Measurements from ENCODE around the gene SEMA3E.

SEMA3E gene

DNA sequence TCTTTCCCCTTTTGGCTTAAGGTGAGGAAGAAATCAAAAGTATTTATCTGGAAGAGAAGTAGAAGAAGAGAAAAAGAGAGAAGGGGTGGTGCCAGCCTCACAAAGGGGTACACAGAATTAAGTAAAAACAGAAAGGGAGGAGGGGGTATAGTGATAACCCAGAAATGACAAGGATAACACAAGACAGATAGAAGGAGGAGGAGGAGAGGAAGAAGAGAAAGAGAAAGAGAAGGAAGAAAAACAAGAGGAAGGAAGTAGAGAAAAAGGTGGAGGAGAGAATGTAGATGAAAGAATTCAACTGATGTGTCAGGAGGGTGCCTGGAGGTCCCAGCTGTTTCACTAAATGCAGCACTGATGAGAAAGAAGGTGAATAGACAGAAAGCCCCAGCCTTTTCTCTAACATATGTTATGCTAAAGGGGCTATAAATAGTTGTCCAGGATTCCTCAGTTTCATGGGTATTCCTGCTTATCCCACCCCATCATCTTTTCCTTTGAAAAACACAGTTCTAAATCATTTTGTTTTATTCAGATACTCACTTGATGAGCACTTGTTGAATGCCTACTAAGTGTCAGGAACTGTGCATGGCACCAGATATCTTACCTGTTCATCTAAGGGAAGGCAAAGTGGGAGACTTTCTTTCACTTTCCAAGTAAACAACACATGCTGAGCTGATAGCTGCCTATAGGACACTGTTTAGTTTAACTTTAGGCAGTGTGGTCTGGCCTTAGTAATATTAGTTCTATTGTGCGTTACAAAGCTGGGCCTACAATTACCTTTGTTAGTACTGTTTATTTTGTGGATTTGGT lies 8.0 kb downstream of the SEMA3E start:
- DNase-seq, result no peak

DNA sequence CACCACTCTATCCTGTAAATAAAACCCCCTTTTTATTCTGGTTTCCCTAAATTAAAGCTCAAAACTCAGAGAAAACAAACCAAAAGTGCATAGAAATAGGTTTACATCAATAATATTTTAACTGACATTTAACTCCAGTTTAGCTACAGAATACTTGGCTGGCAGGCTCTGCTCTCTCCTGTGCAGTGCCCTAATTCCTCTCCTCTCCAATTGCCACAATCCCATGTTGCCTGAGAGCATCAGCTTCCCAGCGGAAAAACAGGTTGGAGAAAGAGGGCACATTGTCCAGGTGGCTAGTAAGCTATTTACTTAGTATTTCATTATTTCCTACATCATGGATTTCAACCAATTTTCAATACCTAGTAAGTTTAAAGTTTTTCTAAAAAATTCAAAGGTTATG lies 8.7 kb downstream of the SEMA3E start:
- DNase-seq, result no peak

DNA sequence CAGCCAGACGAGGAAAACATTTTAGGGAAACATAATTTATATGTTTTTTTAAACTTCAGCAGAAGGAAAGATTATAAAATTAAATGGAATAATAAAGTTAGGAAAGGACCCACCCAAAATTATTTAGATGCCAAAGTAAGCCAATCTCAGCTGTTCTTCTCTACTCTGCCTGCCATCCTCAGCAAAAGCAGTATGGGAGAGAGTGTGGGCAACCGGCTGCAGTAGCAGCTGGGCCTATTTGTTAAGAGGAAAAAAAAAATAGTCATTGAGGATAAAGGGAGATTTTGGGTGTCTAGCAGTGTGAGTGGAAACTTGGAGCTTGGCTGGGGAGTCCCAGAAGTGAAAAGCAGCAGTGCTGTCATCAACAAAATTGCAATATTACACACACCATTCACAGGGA lies 15.4 kb downstream of the SEMA3E start:
- DNase-seq, result no peak

DNA sequence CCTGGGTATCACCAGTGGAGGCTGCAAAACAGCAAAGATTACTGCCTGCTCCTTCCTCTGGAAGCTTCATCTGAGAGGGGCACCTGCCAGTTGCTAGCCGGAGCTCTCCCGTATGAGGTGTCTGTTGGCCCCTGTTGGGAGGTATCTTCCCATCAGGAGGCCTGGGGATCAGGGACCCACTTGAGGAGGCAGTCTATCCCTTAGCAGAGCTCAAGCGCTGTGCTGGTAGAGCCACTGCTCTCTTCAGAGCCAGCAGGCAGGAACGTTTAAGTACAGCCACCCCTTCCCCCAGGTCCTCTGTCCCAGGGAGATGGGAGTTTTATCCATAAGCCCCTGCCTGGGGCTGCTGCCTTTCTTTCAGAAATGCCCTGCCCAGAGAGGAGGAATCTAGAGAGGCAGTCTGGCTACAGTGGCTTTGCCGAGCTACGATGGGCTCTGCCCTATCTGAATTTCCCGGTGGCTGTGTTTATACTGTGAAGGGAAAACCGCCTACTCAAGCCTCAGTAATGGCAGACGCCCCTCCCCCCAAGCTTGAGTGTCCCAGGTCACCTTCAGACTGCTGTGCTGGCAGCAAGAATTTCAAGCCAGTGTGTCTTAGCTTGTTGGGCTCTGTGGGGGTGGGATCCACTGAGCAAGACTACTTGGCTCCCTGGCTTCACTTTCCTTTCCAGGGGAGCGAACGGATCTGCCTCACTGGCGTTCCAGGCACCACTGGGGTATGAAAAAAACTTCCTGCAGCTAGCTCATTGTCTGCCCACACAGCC lies 19.6 kb downstream of the SEMA3E start:
- no peak for DNase-seq

DNA sequence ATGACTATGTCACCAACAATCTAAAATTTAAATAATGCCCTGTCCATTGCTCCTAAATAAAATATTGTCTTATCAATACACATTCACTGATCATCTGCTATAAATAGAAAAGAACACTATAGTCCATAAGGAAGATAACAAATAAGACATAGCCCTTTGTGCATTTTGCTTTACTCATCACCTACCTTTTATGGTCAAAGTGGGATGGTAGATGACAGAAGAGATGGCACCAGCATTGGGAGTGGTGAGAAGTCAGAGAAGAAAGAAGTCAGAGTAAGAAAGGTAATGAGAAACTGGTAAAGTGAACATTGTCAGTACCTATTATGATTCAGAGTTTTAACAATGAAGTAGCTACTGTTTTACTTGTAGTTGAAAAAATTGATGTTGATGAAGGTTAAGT lies 31.1 kb downstream of the SEMA3E start:
- DNase-seq, result no peak

DNA sequence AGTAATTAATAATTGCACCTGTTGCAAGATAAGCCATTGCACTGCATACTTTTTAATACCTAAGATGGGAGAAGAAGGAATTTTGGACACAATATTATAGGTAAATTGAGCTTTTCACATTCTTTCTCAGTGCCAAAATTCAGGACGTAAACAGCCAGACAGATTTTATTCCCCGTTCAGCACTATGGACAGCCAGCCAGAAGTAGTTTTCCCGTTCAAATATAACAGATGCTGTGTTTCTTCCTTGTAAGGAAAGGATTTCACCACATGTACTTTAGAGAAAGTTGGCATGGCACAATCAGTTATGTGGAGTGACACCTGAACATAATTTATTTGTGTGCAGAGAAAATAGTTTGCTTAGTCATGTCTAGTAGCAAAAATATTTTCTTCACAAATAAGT lies 34.8 kb downstream of the SEMA3E start:
- no peak for DNase-seq

DNA sequence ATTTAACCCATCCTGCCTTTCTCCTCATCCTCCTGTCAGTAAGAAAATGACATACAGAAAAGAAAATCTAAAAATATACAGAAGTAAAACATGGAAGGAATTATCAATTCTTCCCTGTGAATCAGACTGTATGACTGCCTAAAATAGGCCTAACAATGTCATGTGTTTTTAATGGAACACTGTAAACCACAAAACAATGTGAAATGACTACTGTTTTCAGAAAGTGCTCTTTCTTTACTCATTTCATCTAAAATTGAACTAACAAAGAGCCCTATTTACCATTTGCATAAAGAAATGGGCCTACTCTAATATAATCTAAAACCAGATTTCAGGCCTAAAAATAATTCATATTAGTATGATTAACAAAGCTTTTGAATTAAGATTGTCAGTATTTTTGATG lies 35.7 kb downstream of the SEMA3E start:
- DNase-seq, result no peak

DNA sequence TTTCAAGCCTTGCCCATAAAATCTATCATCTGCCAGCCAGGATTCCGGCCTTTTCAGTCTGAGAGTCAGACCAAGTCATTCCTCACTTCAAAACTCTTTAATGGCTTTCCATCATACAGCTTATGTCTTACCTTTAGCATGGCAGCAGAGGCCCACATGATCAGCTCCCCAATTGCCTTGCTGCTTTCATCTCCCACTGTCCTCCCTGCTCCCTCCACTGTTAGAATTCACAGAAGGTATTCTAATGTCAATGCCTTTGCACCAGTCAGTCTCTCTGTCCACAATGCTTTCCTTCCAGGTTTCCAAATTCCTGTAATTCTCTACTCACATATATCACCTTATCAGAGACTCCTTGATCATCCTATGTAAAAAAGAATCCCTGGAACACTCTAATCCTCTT lies 37.2 kb downstream of the SEMA3E start:
- DNase-seq, result no peak

DNA sequence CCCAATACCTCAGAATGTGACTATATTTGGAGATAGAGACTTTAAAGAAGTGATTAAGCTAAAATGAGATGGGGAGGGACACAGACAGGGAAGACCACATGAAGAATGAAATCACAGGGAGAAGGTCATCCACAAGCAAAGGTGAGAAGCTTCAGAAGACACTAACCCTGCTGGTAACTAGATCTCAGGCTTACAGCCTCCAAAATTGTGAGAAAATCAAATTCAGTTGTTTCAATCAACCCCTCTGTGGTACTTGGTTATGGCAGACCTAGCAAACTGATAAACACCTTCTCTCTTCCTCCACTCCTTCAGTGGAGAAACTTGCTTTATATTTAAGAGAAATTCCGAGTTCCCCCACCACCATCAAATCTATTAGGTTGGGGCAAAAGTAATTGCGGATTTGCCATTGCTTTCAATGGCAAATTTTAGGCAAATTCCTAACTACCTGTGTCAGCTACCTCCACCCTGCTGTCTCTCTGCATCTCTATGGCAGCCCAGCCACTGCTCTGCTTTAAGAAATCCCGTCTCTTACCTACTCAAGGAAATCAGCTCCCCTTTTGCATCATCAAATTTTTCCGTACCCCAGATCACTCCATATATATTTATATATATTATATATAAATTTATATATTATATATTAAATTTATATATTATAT lies 38.2 kb downstream of the SEMA3E start:
- no peak for DNase-seq

DNA sequence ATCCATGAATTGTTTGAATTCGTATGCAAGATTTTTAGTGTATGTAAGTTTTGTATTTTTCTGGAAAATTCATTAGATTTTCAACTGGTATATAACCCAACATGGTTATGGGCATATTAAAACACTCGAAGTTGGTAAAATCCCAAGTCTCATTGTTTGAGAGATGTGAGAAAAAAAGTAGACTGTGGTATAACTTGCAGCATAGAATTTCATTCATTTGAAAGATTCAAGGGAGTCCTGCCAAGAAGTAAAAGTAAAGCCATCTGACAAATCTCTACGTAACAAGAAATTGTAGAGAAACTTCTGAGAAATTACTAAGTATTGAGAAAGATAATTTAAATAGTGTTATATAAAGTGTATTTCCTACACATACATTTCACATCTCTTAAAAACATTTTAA lies 40.2 kb downstream of the SEMA3E start:
- DNase-seq, result no peak

DNA sequence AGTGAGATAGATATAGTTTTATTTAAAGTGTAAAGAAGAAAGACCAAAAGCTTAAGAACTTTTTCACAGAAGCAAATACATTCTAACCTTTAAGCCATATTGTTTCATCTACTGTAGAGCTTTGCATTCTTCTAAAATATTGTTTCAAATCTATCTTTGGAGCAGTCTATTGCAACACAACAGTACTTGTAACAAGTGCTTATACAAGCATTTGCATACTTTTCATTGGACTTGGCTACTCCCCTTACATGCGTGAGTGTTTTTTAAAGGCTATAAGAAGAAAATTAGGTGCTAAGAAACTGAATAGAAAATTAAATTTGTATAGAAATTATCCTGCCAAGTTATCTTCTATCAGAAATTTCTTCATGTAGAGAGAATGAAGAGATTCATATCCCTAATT lies 45.3 kb downstream of the SEMA3E start:
- no peak for DNase-seq

DNA sequence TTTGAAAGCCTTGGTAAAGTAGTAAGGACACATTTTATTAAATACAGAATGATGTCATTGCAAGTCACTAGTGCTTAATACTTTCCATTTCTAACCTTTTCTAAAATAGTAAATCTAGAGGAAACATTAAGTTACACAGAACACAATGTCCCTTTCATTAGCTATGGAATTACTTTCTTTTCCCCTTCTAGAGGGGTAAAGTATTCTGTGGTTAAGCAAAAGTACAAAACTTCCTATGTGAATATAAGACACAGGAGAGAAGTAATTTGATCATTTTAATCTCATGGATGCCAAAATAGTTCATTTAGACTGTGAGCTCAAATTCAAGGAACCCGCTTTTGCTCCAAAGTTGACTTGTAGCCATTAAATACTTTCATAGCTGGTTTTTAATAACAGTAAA lies 49.8 kb downstream of the SEMA3E start:
- no peak for DNase-seq

DNA sequence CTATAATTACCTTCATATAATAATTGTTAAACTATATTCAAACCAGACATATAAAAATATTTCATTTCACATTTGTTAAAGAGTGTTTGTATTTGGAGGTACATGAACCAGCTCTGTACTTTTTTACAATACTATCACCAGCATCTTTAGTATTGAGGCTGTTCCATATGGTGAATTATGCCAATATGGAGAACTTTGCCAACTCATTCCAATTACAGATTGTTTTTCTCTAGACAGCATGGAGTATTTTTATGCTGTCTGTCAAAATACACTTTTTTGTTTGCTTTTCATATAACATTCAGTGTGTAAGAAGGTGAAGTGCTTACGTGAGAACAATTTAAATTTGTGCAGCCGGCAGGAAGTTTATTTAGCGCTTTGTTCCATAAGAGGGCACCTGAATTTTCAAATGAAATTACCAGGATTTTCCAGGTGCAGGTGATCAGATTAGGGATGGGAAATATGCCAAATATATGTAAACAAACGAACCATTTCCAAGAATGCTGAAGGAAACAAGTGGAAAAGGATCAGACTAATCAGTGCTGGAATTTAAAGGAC lies 54.9 kb downstream of the SEMA3E start:
- no peak for DNase-seq

DNA sequence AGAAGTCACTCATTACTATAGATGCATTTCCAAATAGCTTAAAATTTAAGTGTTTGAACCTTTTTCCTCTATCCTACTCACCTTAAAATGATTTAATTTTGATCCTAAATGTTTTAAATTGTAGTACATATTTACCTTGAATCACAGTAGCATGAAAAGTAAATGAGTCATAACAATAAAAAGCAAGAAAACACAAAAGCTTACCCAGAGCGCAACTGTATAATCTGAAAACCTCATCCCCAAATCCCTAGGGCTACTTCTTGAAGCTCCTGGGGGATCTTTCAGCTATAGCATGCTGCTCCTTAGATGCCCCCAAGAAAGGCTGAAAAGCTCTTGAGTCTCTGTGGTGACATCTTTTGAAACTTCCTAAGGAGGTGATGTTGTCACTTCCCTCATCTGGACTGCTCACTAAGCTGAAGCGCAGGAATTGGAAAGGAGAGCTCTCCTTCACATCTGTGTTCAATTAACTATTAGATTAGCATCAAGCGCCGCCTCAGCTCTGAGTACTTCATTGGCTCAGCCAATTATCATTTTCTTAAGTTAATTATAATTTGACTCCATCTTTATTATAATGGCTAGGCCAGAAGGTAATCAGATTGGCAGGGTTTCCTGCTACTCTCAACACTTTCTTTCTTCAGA lies 60.2 kb downstream of the SEMA3E start:
- no peak for DNase-seq

DNA sequence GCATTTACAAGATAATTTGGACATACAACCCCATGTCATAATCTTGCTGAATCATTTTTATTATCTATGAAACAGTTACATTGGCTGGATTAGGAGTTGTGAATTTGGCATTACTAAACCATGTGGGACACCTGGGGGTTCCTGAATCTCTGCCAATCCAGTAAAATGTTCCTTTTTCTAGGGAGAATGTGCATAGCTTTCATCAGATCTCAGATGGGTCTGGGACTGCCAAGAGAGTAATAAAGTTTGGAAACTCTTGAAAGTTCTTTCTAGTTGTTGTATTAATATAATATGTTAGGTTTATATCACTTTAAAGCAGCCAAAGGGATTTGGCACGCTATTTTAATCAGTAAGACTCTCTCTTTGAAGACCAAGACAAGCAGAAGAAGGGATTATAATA lies 62.7 kb downstream of the SEMA3E start:
- DNase-seq, result no peak

DNA sequence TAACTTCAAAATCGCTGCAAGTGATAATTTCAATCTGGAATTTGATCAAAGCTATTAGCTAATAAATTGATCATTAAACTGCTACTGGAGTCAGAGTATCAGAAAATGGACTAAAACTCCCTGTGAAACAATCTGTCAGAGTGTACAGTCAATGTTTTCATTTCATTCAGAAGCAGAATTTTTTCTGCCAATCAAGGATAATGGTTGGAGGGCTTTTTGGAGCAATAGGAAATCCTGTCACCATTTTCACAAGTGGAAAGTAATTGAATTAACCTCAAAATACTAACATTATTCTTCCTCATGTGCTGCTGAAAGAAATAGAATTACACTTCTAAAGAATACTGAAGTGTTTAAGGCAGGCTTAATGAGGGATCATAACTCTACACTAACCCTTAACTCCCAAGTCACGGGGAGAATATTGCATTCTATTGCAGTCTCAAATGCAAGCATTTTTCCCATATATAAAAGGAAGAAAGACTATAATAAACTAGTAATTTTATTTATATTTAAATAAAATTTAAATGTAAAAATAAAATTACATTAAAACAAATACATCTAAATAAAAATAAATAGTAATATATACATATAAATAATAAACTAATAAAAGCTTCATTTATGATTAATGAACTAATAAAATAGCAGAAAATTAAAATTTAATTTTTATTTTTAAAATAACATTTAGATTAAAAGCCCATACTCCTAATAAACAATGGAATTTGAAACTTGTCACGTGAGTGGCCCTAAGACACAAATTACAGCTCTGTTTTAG lies 67.1 kb downstream of the SEMA3E start:
- no peak for DNase-seq

DNA sequence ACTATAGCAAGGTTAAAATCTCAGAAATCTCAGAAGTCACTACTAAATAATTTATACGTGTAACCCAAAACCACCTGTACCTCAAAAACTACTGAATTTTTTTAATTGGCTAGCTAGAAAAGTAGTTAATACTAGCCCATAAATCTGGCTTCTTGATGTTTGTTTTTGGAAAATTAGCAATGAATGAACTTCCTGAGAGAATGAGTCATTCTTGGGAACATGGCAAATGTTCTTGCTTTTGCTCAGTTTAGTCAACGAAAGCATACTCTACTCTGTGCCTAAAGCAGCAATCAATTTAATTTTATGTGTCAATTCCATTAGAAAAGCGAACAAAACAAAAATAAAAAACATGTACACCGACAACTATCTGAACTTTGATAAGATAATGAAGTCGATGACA lies 69.2 kb downstream of the SEMA3E start:
- no peak for DNase-seq

DNA sequence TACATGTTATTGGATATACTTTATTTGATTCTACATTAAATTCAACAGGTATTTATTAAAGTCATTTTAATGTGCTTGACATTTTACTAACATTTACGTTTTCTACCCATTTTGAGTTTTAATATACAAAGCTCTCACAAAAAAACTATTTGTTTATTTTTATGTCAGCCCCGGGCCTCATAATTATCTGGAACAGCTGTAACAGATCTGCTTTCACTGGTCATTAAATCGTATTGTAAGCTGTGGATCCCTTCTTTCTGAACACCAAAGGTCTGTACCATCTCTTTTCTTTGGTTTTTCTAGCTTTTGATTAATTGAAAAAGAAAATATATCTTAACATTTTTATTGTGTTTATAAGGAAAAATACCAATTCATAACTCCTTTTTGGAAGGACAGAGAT lies 73.5 kb downstream of the SEMA3E start:
- DNase-seq, result no peak

DNA sequence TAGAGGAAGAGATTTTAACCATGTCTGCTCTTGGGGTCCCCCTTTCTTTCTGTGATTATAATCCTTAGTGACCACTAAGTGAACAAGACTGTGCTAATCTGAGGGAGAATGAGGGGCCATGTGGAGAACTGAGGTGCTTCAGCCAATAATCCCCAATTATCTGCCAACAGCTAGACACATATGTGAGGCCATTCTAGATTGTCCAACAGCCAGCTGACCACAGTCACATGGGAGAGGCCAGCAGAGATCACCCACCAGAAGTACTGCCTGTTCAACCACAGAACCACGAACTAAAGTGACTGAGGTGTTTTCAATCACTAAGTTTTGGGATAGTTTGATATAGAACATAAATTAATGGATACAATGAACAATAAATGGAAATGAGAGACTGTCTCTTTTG lies 74.3 kb downstream of the SEMA3E start:
- DNase-seq, result no peak

DNA sequence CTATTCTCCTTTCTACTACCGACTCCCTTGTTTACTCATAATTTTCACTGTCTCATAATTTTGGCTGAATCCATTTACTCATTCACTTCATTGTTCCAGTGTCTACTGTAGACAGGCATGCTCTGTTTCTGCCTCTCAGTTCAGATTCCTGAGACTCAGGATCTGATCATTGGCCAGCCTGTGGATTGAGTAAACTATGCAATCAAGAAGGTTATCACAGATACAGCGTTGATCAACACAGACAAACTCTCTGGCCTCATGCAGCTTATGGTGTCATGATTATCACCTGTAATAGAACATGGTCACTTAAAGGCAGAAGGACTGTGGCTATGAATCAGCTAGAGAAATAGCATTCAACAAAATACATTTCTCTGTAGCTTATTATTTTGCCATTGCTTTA lies 86.0 kb downstream of the SEMA3E start:
- DNase-seq, result no peak

DNA sequence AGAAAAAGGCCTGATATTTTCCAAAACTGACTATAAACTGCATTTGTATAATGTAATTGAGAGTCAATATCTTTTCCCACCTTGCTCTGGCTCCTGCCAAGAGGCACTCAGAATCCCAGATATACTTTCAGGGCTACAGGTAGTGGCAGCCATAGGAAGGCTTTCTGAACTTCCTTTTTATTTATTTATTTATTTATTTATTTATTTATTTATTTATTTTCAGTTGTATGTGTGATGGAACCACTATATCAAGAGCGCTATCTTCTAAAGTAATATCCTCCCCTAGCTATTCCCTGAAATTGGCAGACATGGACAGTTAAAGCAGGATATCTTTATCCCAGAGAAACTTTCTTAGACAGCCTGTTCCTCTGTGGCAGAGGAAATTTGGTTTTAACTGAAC lies 86.7 kb downstream of the SEMA3E start:
- DNase-seq, result no peak

DNA sequence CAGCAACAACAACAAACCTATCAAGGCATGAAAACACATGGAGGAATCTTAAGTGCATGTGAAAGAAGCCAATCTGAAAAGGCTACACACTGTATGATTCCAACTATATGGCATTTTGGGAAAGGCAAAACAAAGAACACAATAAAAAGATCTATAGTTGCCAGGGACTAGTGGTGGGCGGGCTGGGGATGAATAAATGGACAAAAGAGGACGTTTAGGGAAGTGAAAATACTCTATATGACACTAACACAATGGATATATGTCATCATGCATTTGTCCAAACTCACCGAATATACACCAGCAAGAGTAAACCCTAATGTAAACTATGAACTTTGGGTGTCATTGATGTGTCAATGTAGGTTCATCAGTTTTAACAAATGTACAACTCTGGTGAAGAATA lies 89.1 kb downstream of the SEMA3E start:
- DNase-seq, result peak; percentile 0
